Measurements from ENCODE around the gene PARD3.

DNA sequence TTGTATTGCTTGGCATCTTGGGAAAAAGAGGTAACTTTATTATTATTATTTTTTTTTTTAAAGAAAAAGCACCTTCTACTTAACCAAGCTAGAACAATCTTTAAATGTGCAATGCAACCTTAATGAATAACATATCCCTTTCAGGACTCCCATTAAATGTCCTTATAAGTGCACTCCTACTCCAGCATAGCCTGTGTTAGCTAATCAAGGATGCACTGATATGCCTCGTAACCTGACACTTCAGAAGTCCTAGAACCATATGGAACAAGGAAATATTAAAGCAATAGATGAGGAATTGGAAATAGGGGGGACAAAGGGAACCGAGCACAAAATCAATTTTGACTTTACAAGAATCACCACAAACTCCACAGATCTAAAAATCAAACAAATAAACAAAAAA is 522.4 kb downstream of the PARD3 start:
- TF ChIP-seq CTCF (IDR thresholded peaks at IDR 0.05; ENCODE audit: extremely low read depth in 1 of 2, insufficient read depth in 1 of 2, low read depth in 1 of 2, low read length in 2 of 2) (no peak), POLR2A (IDR thresholded peaks at IDR 0.05; ENCODE audit: low read depth, low read length) (no peak), GATA2 (IDR thresholded peaks at IDR 0.05; ENCODE audit: insufficient read depth, insufficient read length, low read depth, low read length) (no peak), MYC (IDR thresholded peaks at IDR 0.05; ENCODE audit: low read depth, low read length) (no peak), EZH2 (IDR thresholded peaks at IDR 0.05; ENCODE audit: borderline replicate concordance, low read depth, low read length, severe bottlenecking) (no peak), POLR2AphosphoS5 (IDR thresholded peaks at IDR 0.05; ENCODE audit: insufficient read depth, low read depth, low read length) (no peak), JUN (IDR thresholded peaks at IDR 0.05; ENCODE audit: borderline replicate concordance, insufficient read depth, insufficient read length, low read depth) (no peak), FOS (IDR thresholded peaks at IDR 0.05; ENCODE audit: borderline replicate concordance, insufficient read depth, low read length) (no peak)
- TF ChIP-seq, protein P1, sequence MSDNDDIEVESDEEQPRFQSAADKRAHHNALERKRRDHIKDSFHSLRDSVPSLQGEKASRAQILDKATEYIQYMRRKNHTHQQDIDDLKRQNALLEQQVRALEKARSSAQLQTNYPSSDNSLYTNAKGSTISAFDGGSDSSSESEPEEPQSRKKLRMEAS (IDR thresholded peaks at IDR 0.05; ENCODE audit: insufficient read depth, insufficient read length), result no peak
